Neural cell (in vitro differentiated cells): ENCODE results near the gene DENND1A. TPM values are rescaled to one million over a fixed set of nuclear protein-coding genes. Genes with fewer than 3 reads are reported as not detected.

Source experiments
- H2AFZ ChIP-seq: fragments of 200-600, 300-800 bp; sonication (generic), shearing (Covaris generic); 2 replicates; pipeline ENCODE4 v1.6.0; 2014; ENCODE audit warnings: low read depth, mild to moderate bottlenecking, antibody characterized with exemption, low read length, moderate library complexity
- H3F3A ChIP-seq: fragments of 200-600 bp; shearing (Covaris generic); 2 replicates; pipeline ENCODE4 v1.6.1; 2016; ENCODE audit warnings: mild to moderate bottlenecking, moderate library complexity, mixed read lengths, antibody characterized with exemption, low read length; ENCODE audit not compliant: insufficient read depth, poor library complexity, severe bottlenecking
- H3K27ac ChIP-seq: fragments of 200-600, 300-800 bp; sonication (generic), shearing (Covaris generic); 2 replicates; pipeline ENCODE4 v1.5.1; 2014; ENCODE audit warnings: mild to moderate bottlenecking, low read length, moderate library complexity
- H3K27me3 ChIP-seq: fragments of 300-800, 200-600 bp; sonication (generic), shearing (Covaris generic); 2 replicates; pipeline ENCODE4 v1.6.0; 2014; ENCODE audit warnings: mild to moderate bottlenecking, low read depth, low read length, moderate library complexity; ENCODE audit not compliant: insufficient read depth
- H3K36me3 ChIP-seq: fragments of 300-800, 200-600 bp; sonication (generic), shearing (Covaris generic); 2 replicates; pipeline ENCODE4 v1.5.1; 2014; ENCODE audit warnings: mild to moderate bottlenecking, antibody characterized with exemption, low read length, moderate library complexity; ENCODE audit not compliant: insufficient read depth
- H3K4me2 ChIP-seq: fragments of 300-800, 200-600 bp; sonication (generic), shearing (Covaris generic); 2 replicates; pipeline ENCODE4 v1.6.0; 2014; ENCODE audit warnings: mild to moderate bottlenecking, low read length
- H3K4me3 ChIP-seq: fragments of 300-800, 200-600 bp; sonication (generic), shearing (Covaris generic); 2 replicates; pipeline ENCODE4 v1.5.1; 2014; ENCODE audit warnings: mild to moderate bottlenecking, low read length, moderate library complexity
- H3K79me2 ChIP-seq: fragments of 200-600 bp; shearing (Covaris generic); replicated peaks from 2 replicates; pipeline ENCODE4 v1.6.0; 2014; ENCODE audit warnings: mild to moderate bottlenecking, low read length, moderate library complexity; ENCODE audit not compliant: insufficient read depth
- H3K9ac ChIP-seq: fragments of 300-800, 200-600 bp; sonication (generic), shearing (Covaris generic); 2 replicates; pipeline ENCODE4 v1.6.1; 2016; ENCODE audit warnings: mild to moderate bottlenecking, low read length, mixed read lengths
- H3K9me2 ChIP-seq: fragments of 200-600 bp; shearing (Covaris generic); 2 replicates; pipeline ENCODE4 v1.6.1; 2016; ENCODE audit warnings: mild to moderate bottlenecking, low read length, mixed read lengths; ENCODE audit not compliant: insufficient read depth
- H3K9me3 ChIP-seq: fragments of 200-600, 300-800 bp; sonication (generic), shearing (Covaris generic); 2 replicates; pipeline ENCODE4 v1.6.1; 2016; ENCODE audit warnings: mild to moderate bottlenecking, mixed run types, low read length, moderate library complexity, mixed read lengths
- H4K20me1 ChIP-seq: fragments of 200-600 bp; shearing (Covaris generic); 2 replicates; pipeline ENCODE4 v1.6.1; 2016; ENCODE audit warnings: mild to moderate bottlenecking, mixed run types; ENCODE audit not compliant: insufficient read depth
- EP300 ChIP-seq: fragments of 450-650 bp; conservative IDR thresholded peaks from 2 replicates; pipeline ENCODE4 v1.6.1; 2014; ENCODE audit warnings: antibody characterized with exemption, mild to moderate bottlenecking, moderate library complexity; ENCODE audit not compliant: poor library complexity, severe bottlenecking
- EZH2 ChIP-seq: fragments of 200-600, 300-800 bp; shearing (Covaris generic), sonication (generic); IDR thresholded peaks from 2 replicates; pipeline ENCODE4 v1.6.1; 2014; ENCODE audit warnings: antibody characterized with exemption, low read length, borderline replicate concordance, mild to moderate bottlenecking; ENCODE audit not compliant: insufficient read depth, poor library complexity, severe bottlenecking
- MXI1 ChIP-seq: fragments of 450-650 bp; conservative IDR thresholded peaks from 2 replicates; pipeline ENCODE4 v1.6.1; 2014; ENCODE audit warnings: antibody characterized with exemption, mild to moderate bottlenecking; ENCODE audit not compliant: poor library complexity, severe bottlenecking
- POLR2AphosphoS5 ChIP-seq: IDR thresholded peaks from 2 replicates; pipeline ENCODE4 v1.6.1; 2012
- RAD21 ChIP-seq: fragments of 450-650 bp; conservative IDR thresholded peaks from 2 replicates; pipeline ENCODE4 v1.6.1; 2014; ENCODE audit warnings: antibody characterized with exemption, mild to moderate bottlenecking, moderate library complexity
- SMC3 ChIP-seq: fragments of 450-650 bp; conservative IDR thresholded peaks from 2 replicates; pipeline ENCODE4 v1.6.1; 2014; ENCODE audit warnings: antibody characterized with exemption, mild to moderate bottlenecking, moderate library complexity; ENCODE audit not compliant: poor library complexity
- TAF1 ChIP-seq: IDR thresholded peaks from 2 replicates; pipeline ENCODE4 v1.6.1; 2012; ENCODE audit warnings: low read depth
- polyA plus RNA-seq: library from polyadenylated mRNA; depleted of rRNA; stranded (reverse); fragments of >200 nt; gene quantifications from 2 replicates; pipeline ENCODE4 v1.2.3, GENCODE V29; 2014
- TF ChIP-seq, protein P1 (sequence below): IDR thresholded peaks from 2 replicates; pipeline ENCODE4 v1.6.1; 2012; ENCODE audit warnings: borderline replicate concordance
- TF ChIP-seq, protein P2 (sequence below): fragments of 450-650 bp; IDR thresholded peaks from 2 replicates; pipeline ENCODE4 v1.5.1; 2014; ENCODE audit warnings: antibody characterized with exemption, mild to moderate bottlenecking, moderate library complexity; ENCODE audit not compliant: poor library complexity, severe bottlenecking

DENND1A gene
- polyA plus RNA-seq, 1 donor from 2014 or later, result 2.3 TPM

DNA sequence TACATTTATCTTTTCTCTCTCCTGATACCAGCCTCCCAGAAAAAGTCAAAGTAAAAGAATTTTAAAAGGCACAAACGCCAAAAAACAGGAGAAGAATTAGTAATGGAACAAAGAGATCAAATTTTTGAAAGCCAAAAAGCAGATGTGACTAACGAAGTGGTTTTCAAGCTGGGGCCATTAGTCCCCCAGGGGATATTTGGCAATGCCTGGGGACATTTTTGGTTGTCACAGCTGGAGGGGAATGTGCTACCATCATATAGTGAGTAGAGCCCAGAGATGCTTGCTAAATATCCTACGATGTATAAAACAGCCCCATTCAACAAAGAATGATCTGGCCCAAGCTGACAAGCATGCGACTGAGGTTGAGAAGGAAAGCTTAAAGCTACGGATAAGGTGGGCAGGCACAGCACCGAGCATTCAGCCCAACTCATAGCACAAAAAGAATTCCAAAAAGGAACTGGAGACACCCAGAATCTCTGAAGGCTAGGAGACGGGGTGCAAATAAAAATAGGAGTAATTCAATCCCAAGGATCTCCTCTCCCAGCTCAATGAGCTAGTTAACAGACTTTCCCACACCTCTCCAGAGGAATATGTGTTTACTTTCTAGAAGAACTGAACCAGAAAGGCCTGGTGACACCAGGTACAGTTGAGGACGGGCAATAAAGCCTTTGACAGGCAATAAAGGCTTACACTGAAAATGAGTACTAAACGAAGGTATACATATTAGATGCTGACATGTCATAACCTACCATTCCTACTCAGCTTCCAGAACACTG is 269.0 kb downstream of the DENND1A start:
- Histone ChIP-seq H3F3A (no peaks in the 10 kb centered on the region), H3K9ac (no peak overlapping the region), H3K9me2 (no peaks in the 10 kb centered on the region), H3K4me2 (no peak overlapping the region), H3K4me3 (no peak overlapping the region), H3K9me3 (no peaks in the 10 kb centered on the region), H3K27me3 (no peaks in the 10 kb centered on the region), H3K79me2 (no peaks in the 10 kb centered on the region), H3K27ac (no peak overlapping the region), H3K36me3 (no peaks in the 10 kb centered on the region), H2AFZ (no peak overlapping the region), H4K20me1 (no peaks in the 10 kb centered on the region)
- TF ChIP-seq EZH2, result no peak
- TF ChIP-seq, protein P1, sequence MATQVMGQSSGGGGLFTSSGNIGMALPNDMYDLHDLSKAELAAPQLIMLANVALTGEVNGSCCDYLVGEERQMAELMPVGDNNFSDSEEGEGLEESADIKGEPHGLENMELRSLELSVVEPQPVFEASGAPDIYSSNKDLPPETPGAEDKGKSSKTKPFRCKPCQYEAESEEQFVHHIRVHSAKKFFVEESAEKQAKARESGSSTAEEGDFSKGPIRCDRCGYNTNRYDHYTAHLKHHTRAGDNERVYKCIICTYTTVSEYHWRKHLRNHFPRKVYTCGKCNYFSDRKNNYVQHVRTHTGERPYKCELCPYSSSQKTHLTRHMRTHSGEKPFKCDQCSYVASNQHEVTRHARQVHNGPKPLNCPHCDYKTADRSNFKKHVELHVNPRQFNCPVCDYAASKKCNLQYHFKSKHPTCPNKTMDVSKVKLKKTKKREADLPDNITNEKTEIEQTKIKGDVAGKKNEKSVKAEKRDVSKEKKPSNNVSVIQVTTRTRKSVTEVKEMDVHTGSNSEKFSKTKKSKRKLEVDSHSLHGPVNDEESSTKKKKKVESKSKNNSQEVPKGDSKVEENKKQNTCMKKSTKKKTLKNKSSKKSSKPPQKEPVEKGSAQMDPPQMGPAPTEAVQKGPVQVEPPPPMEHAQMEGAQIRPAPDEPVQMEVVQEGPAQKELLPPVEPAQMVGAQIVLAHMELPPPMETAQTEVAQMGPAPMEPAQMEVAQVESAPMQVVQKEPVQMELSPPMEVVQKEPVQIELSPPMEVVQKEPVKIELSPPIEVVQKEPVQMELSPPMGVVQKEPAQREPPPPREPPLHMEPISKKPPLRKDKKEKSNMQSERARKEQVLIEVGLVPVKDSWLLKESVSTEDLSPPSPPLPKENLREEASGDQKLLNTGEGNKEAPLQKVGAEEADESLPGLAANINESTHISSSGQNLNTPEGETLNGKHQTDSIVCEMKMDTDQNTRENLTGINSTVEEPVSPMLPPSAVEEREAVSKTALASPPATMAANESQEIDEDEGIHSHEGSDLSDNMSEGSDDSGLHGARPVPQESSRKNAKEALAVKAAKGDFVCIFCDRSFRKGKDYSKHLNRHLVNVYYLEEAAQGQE, result no peak
- no peak for TF ChIP-seq EP300
- TF ChIP-seq POLR2AphosphoS5, result no peak
- no peak for TF ChIP-seq RAD21
- TF ChIP-seq SMC3, result no peak
- TF ChIP-seq TAF1, result no peak

DNA sequence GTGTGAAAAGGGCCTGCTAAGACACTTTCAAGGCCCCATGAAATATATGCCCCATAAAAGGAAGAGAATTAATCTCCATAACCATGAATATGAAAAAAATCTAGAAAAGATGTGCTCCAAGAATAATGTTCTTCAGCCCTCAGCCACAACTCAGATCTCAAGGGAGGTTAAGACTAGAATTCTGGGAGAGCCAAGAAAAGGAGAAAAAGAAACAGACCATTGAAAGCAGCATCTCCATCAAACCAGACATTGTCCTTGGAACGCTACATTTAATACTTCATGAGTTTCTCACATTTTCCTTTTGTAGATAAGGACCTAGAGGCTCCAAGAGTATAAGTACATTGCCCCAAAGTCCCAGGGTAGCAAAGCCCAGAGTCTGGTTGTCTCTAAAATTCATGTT is 270.6 kb downstream of the DENND1A start:
- Histone ChIP-seq H3K4me2 (no peak overlapping the region), H3K9me2 (no peaks in the 10 kb centered on the region), H3K9ac (no peak overlapping the region), H3F3A (no peaks in the 10 kb centered on the region), H2AFZ (no peak overlapping the region), H3K9me3 (no peaks in the 10 kb centered on the region), H3K4me3 (no peak overlapping the region), H4K20me1 (no peaks in the 10 kb centered on the region), H3K36me3 (no peaks in the 10 kb centered on the region), H3K27me3 (no peaks in the 10 kb centered on the region), H3K27ac (no peak overlapping the region), H3K79me2 (no peaks in the 10 kb centered on the region)
- TF ChIP-seq POLR2AphosphoS5 (no peak), SMC3 (no peak), TAF1 (no peak), EP300 (no peak), RAD21 (no peak), EZH2 (no peak), MXI1 (no peak)
- TF ChIP-seq, protein P1, result no peak
- TF ChIP-seq, protein P2, sequence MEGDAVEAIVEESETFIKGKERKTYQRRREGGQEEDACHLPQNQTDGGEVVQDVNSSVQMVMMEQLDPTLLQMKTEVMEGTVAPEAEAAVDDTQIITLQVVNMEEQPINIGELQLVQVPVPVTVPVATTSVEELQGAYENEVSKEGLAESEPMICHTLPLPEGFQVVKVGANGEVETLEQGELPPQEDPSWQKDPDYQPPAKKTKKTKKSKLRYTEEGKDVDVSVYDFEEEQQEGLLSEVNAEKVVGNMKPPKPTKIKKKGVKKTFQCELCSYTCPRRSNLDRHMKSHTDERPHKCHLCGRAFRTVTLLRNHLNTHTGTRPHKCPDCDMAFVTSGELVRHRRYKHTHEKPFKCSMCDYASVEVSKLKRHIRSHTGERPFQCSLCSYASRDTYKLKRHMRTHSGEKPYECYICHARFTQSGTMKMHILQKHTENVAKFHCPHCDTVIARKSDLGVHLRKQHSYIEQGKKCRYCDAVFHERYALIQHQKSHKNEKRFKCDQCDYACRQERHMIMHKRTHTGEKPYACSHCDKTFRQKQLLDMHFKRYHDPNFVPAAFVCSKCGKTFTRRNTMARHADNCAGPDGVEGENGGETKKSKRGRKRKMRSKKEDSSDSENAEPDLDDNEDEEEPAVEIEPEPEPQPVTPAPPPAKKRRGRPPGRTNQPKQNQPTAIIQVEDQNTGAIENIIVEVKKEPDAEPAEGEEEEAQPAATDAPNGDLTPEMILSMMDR, result no peak
